ENCODE data around the gene FBLL1. TPM values are rescaled to one million over a fixed set of nuclear protein-coding genes. Genes with fewer than 3 reads are reported as not detected.

The FBLL1 gene
- total RNA-seq: 0.07 and 0.27 TPM in 2 replicates

GRCh38 chr5:168528521-168529373 lies at the start of gene FBLL1:
Gene FBLL1, plus strand, starts transcription at chr5:168529305. Its CDS starts 200 bp downstream, at chr5:168529505.

GRCh38 chr5:168486136-168486879 lies 42.8 kb upstream of the FBLL1 start, which contains the start of gene RARS1:
Gene RARS1, plus strand, starts transcription at chr5:168486471. Its CDS starts 28 bp downstream, at chr5:168486499.

GRCh38 chr5:168578538-168579487 lies 49.7 kb downstream of the FBLL1 start, which contains the start of gene PANK3:
Gene PANK3, minus strand, starts transcription at chr5:168579368. Its CDS starts 85 bp downstream, at chr5:168579283.

Small RNA genes lying within 50 kb of the gene (small RNA-seq; reads per million reads assigned to genes)
- 29.9 reads per million, percentile 97 among the genes with 10 or more reads in this experiment for gene MIR103A1

Other genes starting within 250 kb of the FBLL1 start
- 0.27 and 0.72 TPM in 2 replicates for gene WWC1, start 237.7 kb upstream of the FBLL1 start, total RNA-seq
- 274 and 345 TPM in 2 replicates for gene RARS1, start 42.8 kb upstream of the FBLL1 start, total RNA-seq
- 82.0 and 85.9 TPM in 2 replicates for gene PANK3, start 50.1 kb downstream of the FBLL1 start, total RNA-seq